Measurements from ENCODE around the gene N4BP2L2. TPM values are rescaled to one million over a fixed set of nuclear protein-coding genes. Genes with fewer than 3 reads are reported as not detected.

N4BP2L2 gene
- total RNA-seq, 1 donor from 2014 or later = 76.6 TPM

DNA sequence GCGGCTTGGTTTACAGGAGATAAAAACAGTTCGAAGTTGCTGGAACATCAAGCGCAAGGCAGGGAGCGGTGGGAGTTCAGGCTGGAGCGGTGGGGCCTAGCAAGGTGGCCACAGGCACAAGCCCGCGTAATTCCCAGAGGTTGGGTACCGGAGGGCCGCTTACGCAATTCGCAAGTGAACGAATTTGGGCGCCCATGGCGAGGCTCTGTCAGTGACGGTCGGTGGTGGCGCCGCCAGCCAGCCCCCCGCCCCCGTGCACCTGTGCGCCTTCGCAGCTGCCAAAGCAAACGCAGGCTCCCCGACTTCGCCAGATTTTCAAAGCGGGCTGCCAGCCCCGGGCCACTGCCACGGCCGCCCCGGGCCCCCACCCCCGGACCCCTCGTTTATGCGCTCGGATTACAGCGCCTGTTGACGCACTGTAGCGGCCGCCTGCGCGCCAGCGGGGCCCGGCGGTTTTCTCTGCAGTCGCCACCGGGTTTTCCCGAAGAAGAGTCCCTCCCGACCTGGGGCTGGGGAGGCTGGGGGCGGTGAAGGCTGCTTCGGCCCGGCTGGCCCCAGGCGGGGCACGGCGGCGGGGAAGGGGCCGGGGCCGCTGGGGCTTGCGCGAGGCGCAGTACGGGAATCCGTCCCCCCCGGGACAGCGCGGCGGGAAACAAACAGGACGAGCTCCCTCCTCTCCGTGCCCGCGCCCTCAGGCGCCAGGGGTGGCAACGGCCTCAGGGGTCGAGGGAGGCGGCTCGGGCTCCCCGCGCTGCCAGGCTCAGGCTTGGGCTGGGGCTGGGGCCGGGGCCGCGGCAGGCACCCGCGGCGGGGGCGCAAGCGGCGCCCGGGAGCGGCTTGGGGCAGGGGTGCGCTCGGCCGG lies 111.4 kb downstream of the N4BP2L2 start:
- TF ChIP-seq CTCF (IDR thresholded peaks at IDR 0.05; ENCODE audit: insufficient read depth, low read length, severe bottlenecking) = no peak
- Histone ChIP-seq H3K4me3 (ENCODE audit: low read depth, low read length) (peak overlapping the region; percentile 49), H3K27me3 (ENCODE audit: control insufficient read depth, insufficient read depth, low read length) (no peaks in the 10 kb centered on the region), H3K36me3 (ENCODE audit: control insufficient read depth, insufficient read depth, low read length) (peaks cover 2% of the 10 kb centered on the region)
- FAIRE-seq (no peak), DNase-seq (ENCODE audit: low read depth) (no peak)

GRCh38 chr13:32426191-32426989 lies 112.2 kb downstream of the N4BP2L2 start:
- Histone ChIP-seq H3K36me3 (ENCODE audit: control insufficient read depth, insufficient read depth, low read length) (peaks cover 2% of the 10 kb centered on the region), H3K27me3 (ENCODE audit: control insufficient read depth, insufficient read depth, low read length) (no peaks in the 10 kb centered on the region), H3K4me3 (ENCODE audit: low read depth, low read length) (peak overlapping the region; percentile 49)
- DNase-seq (ENCODE audit: low read depth) = no peak
- no peak for TF ChIP-seq CTCF (IDR thresholded peaks at IDR 0.05; ENCODE audit: insufficient read depth, low read length, severe bottlenecking)
- no peak for FAIRE-seq

GRCh38 chr13:32425158-32425557 lies 113.4 kb downstream of the N4BP2L2 start:
- Histone ChIP-seq H3K36me3 (ENCODE audit: control insufficient read depth, insufficient read depth, low read length) (peaks cover 2% of the 10 kb centered on the region), H3K4me3 (ENCODE audit: low read depth, low read length) (no peak overlapping the region), H3K27me3 (ENCODE audit: control insufficient read depth, insufficient read depth, low read length) (no peaks in the 10 kb centered on the region)
- no peak for TF ChIP-seq CTCF (IDR thresholded peaks at IDR 0.05; ENCODE audit: insufficient read depth, low read length, severe bottlenecking)
- DNase-seq (ENCODE audit: low read depth) (no peak), FAIRE-seq (no peak)

DNA sequence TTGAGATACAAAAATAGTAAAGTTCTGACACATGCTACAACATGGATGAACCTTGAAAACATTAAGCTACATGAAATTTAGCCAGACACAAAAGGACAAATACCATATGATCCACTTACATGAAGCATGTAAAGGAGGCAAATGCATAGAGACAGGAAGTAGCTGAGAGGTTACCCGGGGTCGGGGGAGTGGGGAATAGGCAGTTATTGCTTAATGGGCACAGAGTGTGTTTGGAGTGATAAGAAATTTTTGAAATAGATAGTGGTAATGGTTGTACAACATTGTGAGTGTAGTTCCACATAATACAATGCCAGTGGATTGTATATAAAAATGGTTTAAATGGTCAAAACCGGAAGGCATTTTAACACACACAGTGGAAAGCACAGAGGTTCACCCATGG lies 115.0 kb downstream of the N4BP2L2 start:
- FAIRE-seq (no peak), DNase-seq (ENCODE audit: low read depth) (no peak)
- Histone ChIP-seq H3K4me3 (ENCODE audit: low read depth, low read length) (no peak overlapping the region), H3K27me3 (ENCODE audit: control insufficient read depth, insufficient read depth, low read length) (no peaks in the 10 kb centered on the region), H3K36me3 (ENCODE audit: control insufficient read depth, insufficient read depth, low read length) (no peaks in the 10 kb centered on the region)
- TF ChIP-seq CTCF (IDR thresholded peaks at IDR 0.05; ENCODE audit: insufficient read depth, low read length, severe bottlenecking) = no peak

DNA sequence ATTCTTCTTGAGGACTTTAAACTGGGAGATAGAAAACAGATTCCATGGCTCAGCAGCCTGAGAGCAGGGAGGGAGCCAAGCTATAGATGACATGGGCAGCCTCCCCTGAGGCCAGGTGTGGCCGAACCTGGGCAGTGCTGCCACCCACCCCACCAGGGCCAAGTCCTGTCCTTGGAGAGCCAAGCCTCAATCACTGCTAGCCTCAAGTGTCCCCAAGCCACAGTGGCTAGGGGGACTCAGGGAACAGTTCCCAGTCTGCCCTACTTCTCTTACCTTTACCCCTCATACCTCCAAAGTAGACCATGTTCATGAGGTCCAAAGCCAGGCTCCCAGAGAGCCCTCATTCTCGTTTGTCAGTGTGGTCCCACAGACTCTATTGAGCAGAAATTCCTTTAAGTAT lies 118.7 kb downstream of the N4BP2L2 start:
- peak; percentile 62 for FAIRE-seq
- Histone ChIP-seq H3K36me3 (ENCODE audit: control insufficient read depth, insufficient read depth, low read length) (no peaks in the 10 kb centered on the region), H3K27me3 (ENCODE audit: control insufficient read depth, insufficient read depth, low read length) (no peaks in the 10 kb centered on the region), H3K4me3 (ENCODE audit: low read depth, low read length) (no peak overlapping the region)
- TF ChIP-seq CTCF (IDR thresholded peaks at IDR 0.05; ENCODE audit: insufficient read depth, low read length, severe bottlenecking) = no peak
- no peak for DNase-seq (ENCODE audit: low read depth)

Measured in bronchial epithelial cell (primary cell).